Fibroblast of lung (primary cell): Measurements from ENCODE around the gene TAT. TPM values are rescaled to one million over a fixed set of nuclear protein-coding genes. Genes with fewer than 3 reads are reported as not detected.
"Not testable (repeated sequence)": the region's sequence is repeated elsewhere in the genome, so short reads cannot be mapped to it uniquely, and the experiment has no call there.

Source experiments
- DNase-seq, 2 donors: peaks; one replicate each; pipeline versions ENCODE4 v3.0.0 to v3.0.0-alpha.2; 2010; ENCODE audit warnings: low read depth in 2 of 2
- H2AFZ ChIP-seq: 2 replicates; pipeline ENCODE4 v1.5.1; 2012; ENCODE audit warnings: low read length, control low read depth, inconsistent platforms
- H3K27ac ChIP-seq: 2 replicates; pipeline ENCODE4 v1.5.1; 2011; ENCODE audit warnings: low read length, control low read depth; ENCODE audit not compliant: insufficient read depth
- H3K27me3 ChIP-seq: 2 replicates; pipeline ENCODE4 v1.5.1; 2011; ENCODE audit warnings: mild to moderate bottlenecking, low read length; ENCODE audit not compliant: control insufficient read depth, insufficient read depth
- H3K36me3 ChIP-seq: 2 replicates; pipeline ENCODE4 v1.5.1; 2011; ENCODE audit warnings: low read length; ENCODE audit not compliant: control insufficient read depth, insufficient read depth
- H3K4me1 ChIP-seq: 2 replicates; pipeline ENCODE4 v1.5.1; 2011; ENCODE audit warnings: low read length; ENCODE audit not compliant: control insufficient read depth, insufficient read depth; ENCODE audit errors: extremely low read depth
- H3K4me2 ChIP-seq: 2 replicates; pipeline ENCODE4 v1.5.1; 2011; ENCODE audit warnings: low read length, control low read depth; ENCODE audit not compliant: insufficient read depth; ENCODE audit errors: extremely low read depth
- H3K4me3 ChIP-seq, 4 experiments: fragments of 200-600 bp in 1 of 4; sonication (generic) in 1 of 4; replicated peaks in 1 of 4; 2 replicates each; pipeline ENCODE4 v1.5.1; 2011 to 2016; ENCODE audit warnings: low read length in 4 of 4, low read depth in 3 of 4, mild to moderate bottlenecking in 3 of 4, control low read depth in 2 of 4, inconsistent platforms in 1 of 4, mixed read lengths in 1 of 4; ENCODE audit not compliant: insufficient read depth in 1 of 4; ENCODE audit errors: control extremely low read depth in 1 of 4
- H3K79me2 ChIP-seq: 2 replicates; pipeline ENCODE4 v1.5.1; 2012; ENCODE audit warnings: mild to moderate bottlenecking, low read length, inconsistent platforms; ENCODE audit not compliant: control insufficient read depth, insufficient read depth
- H3K9ac ChIP-seq: 2 replicates; pipeline ENCODE4 v1.5.1; 2011; ENCODE audit warnings: mild to moderate bottlenecking, low read length, control low read depth; ENCODE audit not compliant: insufficient read depth
- H3K9me3 ChIP-seq: 2 replicates; pipeline ENCODE4 v1.5.1; 2012; ENCODE audit warnings: low read depth, low read length; ENCODE audit not compliant: control insufficient read depth, insufficient read depth
- H4K20me1 ChIP-seq: 2 replicates; pipeline ENCODE4 v1.5.1; 2011; ENCODE audit warnings: low read length; ENCODE audit not compliant: control insufficient read depth, insufficient read depth; ENCODE audit errors: extremely low read depth
- EZH2 ChIP-seq: IDR thresholded peaks from 2 replicates; pipeline ENCODE4 v1.5.1; 2012; ENCODE audit warnings: low read length, control low read depth, mild to moderate bottlenecking; ENCODE audit errors: missing control alignments
- polyA plus RNA-seq, 2 donors: library from polyadenylated mRNA; depleted of rRNA in 1 of 2; stranded (reverse) in 1 of 2; unstranded in 1 of 2; fragments of >200 nt; gene quantifications; 2 replicates each; pipeline ENCODE4 v1.2.1, GENCODE V29; 2011 to 2012; ENCODE audit warnings: missing spikeins in 1 of 2
- total RNA-seq: library from RNA; depleted of rRNA; stranded (reverse); fragments of >200 nt; gene quantifications from 2 replicates; pipeline ENCODE4 v1.2.1, GENCODE V29; 2014
- TF ChIP-seq, protein P1 (sequence below), 2 donors: IDR thresholded peaks in 1 of 2; conservative IDR thresholded peaks in 1 of 2; 1 replicate in 1 of 2; 2 replicates in 1 of 2; pipeline ENCODE4 v1.5.1; 2011 to 2012; ENCODE audit warnings: low read length in 2 of 2, control low read depth in 1 of 2, inconsistent platforms in 1 of 2, low read depth in 1 of 2, mild to moderate bottlenecking in 1 of 2

Gene TAT
- total and polyA plus RNA-seq, 2 donors (not counting 1 experiment from before 2014, with no cell fraction given) = not detected

DNA sequence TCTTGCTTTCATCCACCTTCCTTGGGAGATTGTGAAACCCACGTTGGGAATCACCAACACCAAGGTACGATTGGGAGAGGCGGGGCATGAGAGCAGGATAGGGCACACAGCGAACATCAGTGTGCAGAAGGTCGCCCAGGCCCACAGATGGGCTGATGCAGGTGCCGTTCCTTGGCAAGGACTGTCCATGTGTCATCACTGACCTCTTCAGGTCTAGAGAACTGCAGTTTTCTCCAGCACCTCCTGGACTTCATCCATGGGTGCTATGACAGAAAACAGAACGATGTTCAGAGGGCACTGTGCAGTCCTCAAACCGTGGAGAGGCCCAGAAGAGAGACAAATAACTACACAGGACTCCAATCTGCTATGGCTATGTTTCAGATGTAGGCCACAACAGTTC, 23.9 kb upstream of the TAT start:
- H3K4me3 ChIP-seq = no peak overlapping the region
- no peak overlapping the region for H3K4me2 ChIP-seq
- no peaks in the 10 kb centered on the region for H3K4me1 ChIP-seq
- no peaks in the 10 kb centered on the region for H3K79me2 ChIP-seq
- no peaks in the 10 kb centered on the region for H3K36me3 ChIP-seq
- DNase-seq = no peak
- H3K9me3 ChIP-seq = no peaks in the 10 kb centered on the region
- no peak for TF ChIP-seq EZH2
- TF ChIP-seq, protein P1, sequence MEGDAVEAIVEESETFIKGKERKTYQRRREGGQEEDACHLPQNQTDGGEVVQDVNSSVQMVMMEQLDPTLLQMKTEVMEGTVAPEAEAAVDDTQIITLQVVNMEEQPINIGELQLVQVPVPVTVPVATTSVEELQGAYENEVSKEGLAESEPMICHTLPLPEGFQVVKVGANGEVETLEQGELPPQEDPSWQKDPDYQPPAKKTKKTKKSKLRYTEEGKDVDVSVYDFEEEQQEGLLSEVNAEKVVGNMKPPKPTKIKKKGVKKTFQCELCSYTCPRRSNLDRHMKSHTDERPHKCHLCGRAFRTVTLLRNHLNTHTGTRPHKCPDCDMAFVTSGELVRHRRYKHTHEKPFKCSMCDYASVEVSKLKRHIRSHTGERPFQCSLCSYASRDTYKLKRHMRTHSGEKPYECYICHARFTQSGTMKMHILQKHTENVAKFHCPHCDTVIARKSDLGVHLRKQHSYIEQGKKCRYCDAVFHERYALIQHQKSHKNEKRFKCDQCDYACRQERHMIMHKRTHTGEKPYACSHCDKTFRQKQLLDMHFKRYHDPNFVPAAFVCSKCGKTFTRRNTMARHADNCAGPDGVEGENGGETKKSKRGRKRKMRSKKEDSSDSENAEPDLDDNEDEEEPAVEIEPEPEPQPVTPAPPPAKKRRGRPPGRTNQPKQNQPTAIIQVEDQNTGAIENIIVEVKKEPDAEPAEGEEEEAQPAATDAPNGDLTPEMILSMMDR (conservative IDR thresholded peaks at IDR 0.05 in 1 of 2, IDR thresholded peaks at IDR 0.05 in 1 of 2; ENCODE audit: low read depth in 1 of 2, low read length in 2 of 2) = no peak
- no peak overlapping the region for H2AFZ ChIP-seq
- no peak overlapping the region for H3K27ac ChIP-seq
- H3K9ac ChIP-seq = no peak overlapping the region
- H3K27me3 ChIP-seq = no peaks in the 10 kb centered on the region
- no peaks in the 10 kb centered on the region for H4K20me1 ChIP-seq

DNA sequence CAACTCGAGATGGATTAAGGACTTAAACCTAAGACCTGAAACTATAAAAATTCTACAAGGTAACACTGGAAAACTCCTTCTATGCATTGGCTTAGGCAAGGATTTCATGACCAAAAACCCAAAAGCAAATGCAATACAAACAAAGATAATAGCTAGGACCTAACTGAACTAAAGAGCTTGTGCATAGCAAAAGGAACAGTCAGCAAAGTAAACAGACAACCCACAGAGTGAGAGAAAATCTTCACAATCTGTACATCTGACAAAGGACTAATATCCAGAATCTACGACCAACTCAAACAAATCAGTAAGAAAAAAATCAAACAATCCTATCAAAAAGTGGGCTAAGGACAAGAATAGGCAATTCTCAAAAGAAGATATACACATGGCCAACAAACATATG, 21.5 kb upstream of the TAT start:
- H3K9me3 ChIP-seq, H3K36me3 ChIP-seq, H3K9ac ChIP-seq: not testable (repeated sequence)

DNA sequence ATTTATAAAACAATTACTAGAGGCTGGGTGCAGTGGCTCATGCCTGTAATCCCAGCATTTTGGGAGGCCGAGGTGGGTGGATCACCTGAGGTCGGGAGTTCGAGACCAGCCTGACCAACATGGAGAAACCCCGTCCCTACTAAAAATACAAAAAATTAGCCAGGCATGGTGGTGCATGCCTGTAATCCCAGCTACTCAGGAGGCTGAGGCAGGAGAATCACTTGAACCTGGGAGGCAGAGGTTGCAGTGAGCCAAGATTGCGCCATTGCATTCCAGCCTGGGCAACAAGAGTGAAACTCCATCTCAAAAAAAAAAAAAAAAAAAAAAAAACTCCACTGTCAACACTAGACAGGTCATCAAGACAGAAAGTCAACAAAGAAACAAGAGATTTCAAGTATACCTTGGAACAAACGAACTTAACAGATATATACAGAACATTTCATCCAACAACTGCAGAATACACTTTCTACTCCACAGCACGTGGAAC, 18.5 kb upstream of the TAT start:
- not testable (repeated sequence) for H3K27me3 ChIP-seq, H3K4me1 ChIP-seq, H3K4me3 ChIP-seq, H3K9ac ChIP-seq, H2AFZ ChIP-seq, H3K36me3 ChIP-seq, DNase-seq, H3K4me2 ChIP-seq, H3K27ac ChIP-seq, H4K20me1 ChIP-seq, H3K79me2 ChIP-seq, H3K9me3 ChIP-seq

More for the DNA sequence above, 21.5 kb upstream of the TAT start:
- not testable (repeated sequence) for H4K20me1 ChIP-seq, H3K27me3 ChIP-seq, H3K79me2 ChIP-seq, H3K27ac ChIP-seq, DNase-seq, H3K4me2 ChIP-seq, H3K4me3 ChIP-seq, H3K4me1 ChIP-seq, H2AFZ ChIP-seq

DNA sequence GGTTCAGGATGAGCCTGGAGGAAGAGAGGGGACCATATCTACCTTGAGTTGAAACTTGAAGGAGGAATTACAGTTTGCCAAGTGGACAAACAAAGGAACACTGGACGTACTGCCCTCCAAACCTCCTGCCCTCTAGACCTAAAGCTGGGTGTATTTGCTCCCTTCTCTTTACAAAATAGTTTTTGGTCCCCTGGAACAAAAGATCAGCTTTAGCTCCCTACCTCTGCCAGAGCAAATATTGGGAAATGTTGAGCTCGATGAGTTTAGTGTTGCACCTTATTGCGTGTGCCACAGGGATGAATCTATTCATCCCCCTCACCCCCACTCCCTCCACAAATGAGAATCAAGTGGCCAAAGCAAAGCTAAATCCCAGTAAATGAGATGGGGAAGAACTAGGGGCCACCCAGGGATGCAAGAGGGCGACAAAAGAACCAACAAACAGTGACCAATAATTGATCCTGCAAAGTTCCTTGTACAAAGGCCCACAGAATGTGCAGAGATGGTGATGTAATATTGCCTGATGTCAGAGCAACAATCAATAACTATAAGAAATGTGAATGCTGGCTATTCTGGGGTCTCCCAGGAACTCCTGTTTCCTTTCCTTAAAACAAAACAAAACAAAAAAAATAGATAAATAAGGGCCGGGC, 17.2 kb upstream of the TAT start:
- Histone ChIP-seq H3K4me2 (no peak overlapping the region), H3K27ac (no peak overlapping the region), H4K20me1 (no peaks in the 10 kb centered on the region), H3K27me3 (no peaks in the 10 kb centered on the region), H3K79me2 (no peaks in the 10 kb centered on the region), H3K4me3 (no peak overlapping the region), H3K36me3 (no peaks in the 10 kb centered on the region), H3K9me3 (no peaks in the 10 kb centered on the region), H3K4me1 (no peaks in the 10 kb centered on the region), H2AFZ (no peak overlapping the region), H3K9ac (no peak overlapping the region)
- no peak for DNase-seq
- no peak for TF ChIP-seq EZH2
- TF ChIP-seq, protein P1 (conservative IDR thresholded peaks at IDR 0.05 in 1 of 2, IDR thresholded peaks at IDR 0.05 in 1 of 2; ENCODE audit: low read depth in 1 of 2, low read length in 2 of 2) = no peak
